Vagina (tissue), 2 donors: ENCODE data around the gene ATP6V1A. TPM values are rescaled to one million over a fixed set of nuclear protein-coding genes. Genes with fewer than 3 reads are reported as not detected.
A peak's percentile ranks its signal among the peaks of the same experiment; 100 is the strongest.

Experiments used
- DNase-seq, 2 donors: peaks; one replicate each; pipeline ENCODE4 v3.0.0-alpha.2; 2017; ENCODE audit errors: extremely low spot score in 2 of 2
- H3K27ac ChIP-seq: fragments of 200-600 bp; sonication (generic); one replicate; pipeline ENCODE4 v1.5.1; 2019
- H3K27me3 ChIP-seq: fragments of 200-600 bp; sonication (generic); one replicate; pipeline ENCODE4 v1.5.1; 2019
- H3K36me3 ChIP-seq, 2 donors: fragments of 200-600 bp; sonication (generic); one replicate each; pipeline ENCODE4 v1.5.1; 2017 to 2019
- H3K4me1 ChIP-seq: fragments of 200-600 bp; sonication (generic); one replicate; pipeline ENCODE4 v1.5.1; 2019
- H3K4me3 ChIP-seq, 2 donors: fragments of 200-600 bp; sonication (generic); 1 replicate in 1 of 2; 2 replicates in 1 of 2; pipeline ENCODE4 v1.5.1; 2016 to 2019
- H3K9me3 ChIP-seq: fragments of 200-600 bp; sonication (generic); one replicate; pipeline ENCODE4 v1.5.1; 2019
- CTCF ChIP-seq, 3 experiments: fragments of 450-650 bp in 2 of 3; fragments of 200-600 bp in 1 of 3; sonication (generic) in 1 of 3; IDR thresholded peaks; one replicate each; pipeline ENCODE4 v1.5.1; 2017 to 2019; ENCODE audit warnings: antibody characterized with exemption in 3 of 3, mild to moderate bottlenecking in 2 of 3, moderate library complexity in 2 of 3
- POLR2A ChIP-seq, 2 donors: fragments of 450-650 bp; IDR thresholded peaks; one replicate each; pipeline ENCODE4 v1.6.1; 2017; ENCODE audit warnings: antibody characterized with exemption in 2 of 2, mild to moderate bottlenecking in 2 of 2, moderate library complexity in 2 of 2
- POLR2AphosphoS5 ChIP-seq, 2 donors: sonication (generic); formaldehyde crosslinking; IDR thresholded peaks; one replicate each; pipeline ENCODE4 v1.9.0; 2017; ENCODE audit warnings: antibody characterized with exemption in 2 of 2, mild to moderate bottlenecking in 2 of 2, low read depth in 1 of 2; ENCODE audit not compliant: insufficient read depth in 1 of 2
- intact Hi-C: fragments of 100-400 bp; cut with DNase I; formaldehyde crosslinking; loops from one replicate; pipeline ENCODE4 v1.15.1; 2023
- total RNA-seq: library from RNA; depleted of rRNA; stranded (reverse); fragments of >200 nt; gene quantifications from one replicate; pipeline ENCODE4 v1.2.3, GENCODE V29; 2016

Gene ATP6V1A
- total RNA-seq, 1 donor from 2014 or later: 28.5 TPM

DNA sequence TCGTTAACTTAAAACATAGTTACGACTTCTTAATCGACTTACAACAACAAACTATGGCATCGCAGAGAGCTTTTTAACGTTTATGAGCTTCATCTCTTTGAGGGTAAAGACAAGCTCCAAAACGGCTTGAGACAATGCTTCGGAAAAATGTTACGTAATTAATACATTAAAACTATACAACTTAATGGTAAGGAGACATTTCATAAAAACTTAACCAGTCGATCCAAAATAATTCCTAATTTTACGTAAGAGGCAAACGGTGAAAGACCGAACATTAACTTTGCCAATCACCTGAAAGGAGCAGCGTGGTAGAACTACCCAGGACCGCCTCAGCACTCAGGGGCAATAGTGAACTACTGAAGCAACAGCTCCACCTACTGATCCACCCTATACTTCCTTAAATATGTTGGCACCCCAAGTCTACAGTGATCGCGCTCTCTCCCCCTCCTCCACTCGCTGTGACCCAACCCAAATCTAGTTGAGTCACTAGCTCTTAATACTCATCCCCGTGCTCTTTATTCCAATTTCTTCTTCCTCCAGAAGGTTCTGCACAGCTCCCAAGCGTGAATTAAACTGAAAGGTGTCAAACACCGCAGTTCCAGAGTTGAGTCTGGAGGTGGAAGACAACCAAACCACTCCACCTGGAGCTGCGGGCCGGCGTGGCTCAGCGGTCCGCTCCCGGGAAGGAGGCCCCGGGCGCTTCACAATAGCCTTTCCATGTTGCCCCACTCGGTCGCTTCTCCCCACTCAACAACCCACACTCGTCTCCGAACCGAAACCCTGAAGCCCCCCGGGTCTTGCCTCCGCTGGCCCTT lies 1.7 kb upstream of the ATP6V1A start:
- intact Hi-C loops: no loop called here
- DNase-seq: peak in 1 of 2 donors; percentile 91
- TF ChIP-seq POLR2A (IDR thresholded peaks at IDR 0.05): no peak
- TF ChIP-seq CTCF (IDR thresholded peaks at IDR 0.05): peak in 2 of 3 experiments; percentile 54 to 62
- TF ChIP-seq POLR2AphosphoS5 (IDR thresholded peaks at IDR 0.05; ENCODE audit: insufficient read depth in 1 of 2, low read depth in 1 of 2): peak; percentile 68 to 81
- Histone ChIP-seq H3K27me3 (no peaks in the 10 kb centered on the region), H3K36me3 (no peaks in the 10 kb centered on the region), H3K9me3 (no peaks in the 10 kb centered on the region), H3K4me1 (peaks cover 69% of the 10 kb centered on the region), H3K27ac (peak overlapping the region; percentile 100), H3K4me3 (peak overlapping the region; percentile 80 to 99)

GRCh38 chr3:113745756-113746547 lies 883 bp upstream of the ATP6V1A start, which contains the start of gene NAA50:
NAA50 (minus strand) TSS chr3:113746249; CDS start chr3:113745949, 300 bp downstream.
- Histone ChIP-seq H3K27ac (peak within 1 kb of the TSS; percentile 100), H3K9me3 (no peaks in the 10 kb centered on the region), H3K4me1 (peaks cover 62% of the 10 kb centered on the region), H3K36me3 (no peaks in the 10 kb centered on the region), H3K4me3 (peak within 1 kb of the TSS; percentile 80 to 99), H3K27me3 (no peaks in the 10 kb centered on the region)
- intact Hi-C loops: no loop called here
- peak in 1 of 2 donors; percentile 89 for TF ChIP-seq POLR2A (IDR thresholded peaks at IDR 0.05)
- peak in 1 of 2 donors; percentile 77 for TF ChIP-seq POLR2AphosphoS5 (IDR thresholded peaks at IDR 0.05; ENCODE audit: insufficient read depth in 1 of 2, low read depth in 1 of 2)
- peak in 1 of 3 experiments; percentile 21 for TF ChIP-seq CTCF (IDR thresholded peaks at IDR 0.05)
- peak; percentile 96 to 97 for DNase-seq

DNA sequence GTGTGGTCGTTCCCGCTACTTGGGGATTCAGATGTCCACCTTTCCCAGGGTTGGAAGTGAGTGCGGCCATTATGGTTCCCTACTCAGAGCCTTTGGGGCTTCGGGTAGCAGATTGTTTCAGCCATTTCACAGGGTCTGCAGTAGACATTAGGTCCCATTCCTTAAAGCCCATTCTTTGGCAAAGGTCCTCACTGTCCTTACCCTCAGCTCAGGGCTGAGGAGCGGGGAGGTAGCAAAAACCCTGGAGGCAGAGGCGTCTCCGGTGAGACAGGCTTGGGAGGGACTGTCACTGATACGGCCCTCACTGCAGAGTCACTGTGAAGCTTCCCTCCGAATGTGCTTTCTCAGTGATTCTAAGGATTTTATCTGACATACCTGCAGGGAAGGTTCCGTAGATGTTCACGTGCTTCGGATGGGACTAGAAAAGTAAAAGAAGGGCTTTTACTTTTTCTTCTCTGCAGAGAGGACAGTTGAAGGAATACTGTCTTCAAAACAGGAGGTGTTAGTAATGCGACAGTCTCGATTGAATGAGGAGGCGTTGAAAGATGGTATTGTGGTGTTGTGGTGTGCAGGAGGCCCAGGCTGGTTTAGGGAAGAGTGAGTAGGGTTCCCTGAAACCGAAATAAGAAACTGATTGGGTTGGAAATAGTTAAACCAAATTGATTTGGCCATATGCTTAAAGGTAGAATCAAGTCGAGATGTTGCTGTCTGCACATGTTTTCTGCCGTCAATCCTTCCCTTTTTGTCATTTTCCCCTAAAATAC lies 630 bp downstream of the ATP6V1A start:
- intact Hi-C loops: no loop called here
- no peak for DNase-seq
- H3K4me1 ChIP-seq: peaks cover 47% of the 10 kb centered on the region
- H3K27ac ChIP-seq: peak overlapping the region; percentile 100
- no peaks in the 10 kb centered on the region for H3K36me3 ChIP-seq
- TF ChIP-seq POLR2A (IDR thresholded peaks at IDR 0.05) (no peak), POLR2AphosphoS5 (IDR thresholded peaks at IDR 0.05; ENCODE audit: insufficient read depth in 1 of 2, low read depth in 1 of 2) (no peak)
- H3K4me3 ChIP-seq: peak overlapping the region; percentile 80 to 99
- H3K27me3 ChIP-seq: no peaks in the 10 kb centered on the region
- no peaks in the 10 kb centered on the region for H3K9me3 ChIP-seq

DNA sequence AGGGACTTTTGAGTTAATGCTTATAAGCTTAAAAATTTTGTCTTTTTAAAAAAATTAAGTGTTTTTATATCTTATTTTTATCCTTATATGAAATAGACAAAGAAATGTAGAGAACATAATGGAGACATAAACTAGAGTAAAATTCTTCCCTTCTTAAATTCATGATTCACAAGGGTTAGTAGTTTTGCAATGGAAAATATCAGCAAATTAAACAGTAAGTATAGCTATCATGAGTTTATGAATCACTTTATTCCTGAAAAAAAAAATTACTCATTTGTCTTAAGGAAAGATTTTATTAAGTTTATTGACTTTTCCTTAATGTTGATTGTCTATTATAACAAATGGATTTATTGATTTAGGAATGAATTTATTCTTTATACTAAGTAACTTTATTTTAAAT lies 4.3 kb downstream of the ATP6V1A start:
- H3K27me3 ChIP-seq: no peaks in the 10 kb centered on the region
- intact Hi-C loops: no loop called here
- no peak overlapping the region for H3K27ac ChIP-seq
- DNase-seq: no peak
- peaks cover 33% of the 10 kb centered on the region for H3K4me1 ChIP-seq
- H3K9me3 ChIP-seq: no peaks in the 10 kb centered on the region
- no peak overlapping the region for H3K4me3 ChIP-seq
- no peak for TF ChIP-seq POLR2A (IDR thresholded peaks at IDR 0.05)
- TF ChIP-seq CTCF (IDR thresholded peaks at IDR 0.05): no peak
- no peak for TF ChIP-seq POLR2AphosphoS5 (IDR thresholded peaks at IDR 0.05; ENCODE audit: insufficient read depth in 1 of 2, low read depth in 1 of 2)
- no peaks in the 10 kb centered on the region for H3K36me3 ChIP-seq
